Measurements from ENCODE around the gene ANOS1.

GRCh38 chrX:8520178-8520577 is 211.8 kb downstream of the ANOS1 start:
- TF ChIP-seq YY1 (IDR thresholded peaks at IDR 0.05; ENCODE audit: insufficient read depth, insufficient read length), result no peak
- no peak for TF ChIP-seq ZNF274 (IDR thresholded peaks at IDR 0.05; ENCODE audit: low read depth, low read length)
